CD14-positive monocyte (primary cell): Measurements from ENCODE around the gene TCHP. TPM values are rescaled to one million over a fixed set of nuclear protein-coding genes. Genes with fewer than 3 reads are reported as not detected.

Experiments
- DNase-seq, 3 donors: peaks; one replicate each; pipeline ENCODE4 v3.0.0-alpha.2; 2011 to 2022
- H2AFZ ChIP-seq: 2 replicates; pipeline ENCODE4 v1.6.0; 2012; ENCODE audit warnings: mild to moderate bottlenecking, low read depth, low read length, inconsistent platforms; ENCODE audit not compliant: insufficient read depth, poor library complexity, severe bottlenecking
- H3K27ac ChIP-seq, 2 donors: 1 replicate in 1 of 2; 2 replicates in 1 of 2; pipeline ENCODE4 v1.5.1; 2012 to 2013; ENCODE audit warnings: low read length in 2 of 2, control low read depth in 1 of 2, inconsistent platforms in 1 of 2, low read depth in 1 of 2, mild to moderate bottlenecking in 1 of 2
- H3K27me3 ChIP-seq, 2 donors: one replicate each; pipeline versions ENCODE4 v1.6.0 to v1.6.1; 2011 to 2013; ENCODE audit warnings: low read length in 2 of 2; ENCODE audit not compliant: control insufficient read depth in 2 of 2, insufficient read depth in 2 of 2
- H3K36me3 ChIP-seq, 2 donors: replicated peaks in 1 of 2; 1 replicate in 1 of 2; 2 replicates in 1 of 2; pipeline versions ENCODE4 v1.5.1 to v1.6.1; 2012 to 2013; ENCODE audit warnings: low read length in 2 of 2, control low read depth in 1 of 2, inconsistent platforms in 1 of 2, mild to moderate bottlenecking in 1 of 2; ENCODE audit not compliant: insufficient read depth in 2 of 2, control insufficient read depth in 1 of 2
- H3K4me1 ChIP-seq, 2 donors: 1 replicate in 1 of 2; 2 replicates in 1 of 2; pipeline versions ENCODE4 v1.5.1 to v1.6.1; 2012 to 2013; ENCODE audit warnings: low read length in 2 of 2, control low read depth in 1 of 2, inconsistent platforms in 1 of 2, mild to moderate bottlenecking in 1 of 2, moderate library complexity in 1 of 2; ENCODE audit not compliant: insufficient read depth in 2 of 2, control insufficient read depth in 1 of 2
- H3K4me2 ChIP-seq: replicated peaks from 2 replicates; pipeline ENCODE3; 2012; ENCODE audit warnings: low read length, moderate library complexity, mild to moderate bottlenecking; ENCODE audit not compliant: poor library complexity, severe bottlenecking; ENCODE audit errors: extremely low read depth
- H3K4me3 ChIP-seq, 3 experiments: fragments of 200-600 bp in 1 of 3; sonication (generic) in 1 of 3; replicated peaks in 1 of 3; 1 replicate in 2 of 3; 2 replicates in 1 of 3; pipeline ENCODE4 v1.5.1; 2011 to 2013; ENCODE audit warnings: low read length in 3 of 3, mild to moderate bottlenecking in 3 of 3, control low read depth in 2 of 3, low read depth in 2 of 3, inconsistent platforms in 1 of 3, moderate library complexity in 1 of 3
- H3K79me2 ChIP-seq: 2 replicates; pipeline ENCODE4 v1.6.0; 2012; ENCODE audit warnings: mild to moderate bottlenecking, control low read depth, inconsistent platforms, low read length, moderate library complexity; ENCODE audit not compliant: insufficient read depth
- H3K9ac ChIP-seq: 2 replicates; pipeline ENCODE4 v1.6.0; 2017; ENCODE audit warnings: low read length, mild to moderate bottlenecking; ENCODE audit not compliant: insufficient read depth, poor library complexity, severe bottlenecking
- H3K9me3 ChIP-seq, 2 donors: replicated peaks in 1 of 2; 1 replicate in 1 of 2; 2 replicates in 1 of 2; pipeline versions ENCODE4 v1.5.1 to v1.6.1; 2012 to 2013; ENCODE audit warnings: low read length in 2 of 2, control low read depth in 1 of 2; ENCODE audit not compliant: control insufficient read depth in 1 of 2, insufficient read depth in 1 of 2
- H4K20me1 ChIP-seq: 2 replicates; pipeline ENCODE4 v1.6.0; 2012; ENCODE audit warnings: mild to moderate bottlenecking, low read length, control low read depth, moderate library complexity; ENCODE audit not compliant: insufficient read depth
- H3K27ac Mint-ChIP-seq, 7 donors: one replicate each; pipeline ENCODE4 v1.8.0; 2020; ENCODE audit warnings: mild to moderate bottlenecking in 7 of 7, mixed read lengths in 7 of 7, moderate library complexity in 6 of 7, inconsistent platforms in 2 of 7
- H3K27me3 Mint-ChIP-seq, 3 donors: one replicate each; pipeline ENCODE4 v1.8.0; 2021 to 2022; ENCODE audit warnings: low read depth in 3 of 3, mild to moderate bottlenecking in 3 of 3, mixed read lengths in 3 of 3, moderate library complexity in 3 of 3, inconsistent platforms in 1 of 3
- H3K36me3 Mint-ChIP-seq, 2 donors: one replicate each; pipeline ENCODE4 v1.8.0; 2020; ENCODE audit warnings: mixed read lengths in 2 of 2, inconsistent platforms in 1 of 2, mild to moderate bottlenecking in 1 of 2
- H3K4me1 Mint-ChIP-seq: one replicate; pipeline ENCODE4 v1.8.0; 2020; ENCODE audit warnings: mild to moderate bottlenecking, mixed read lengths
- H3K4me3 Mint-ChIP-seq, 2 donors: one replicate each; pipeline ENCODE4 v1.8.0; 2020; ENCODE audit warnings: mild to moderate bottlenecking in 2 of 2, mixed read lengths in 2 of 2, moderate library complexity in 1 of 2
- H3K9me3 Mint-ChIP-seq, 7 donors: one replicate each; pipeline ENCODE4 v1.8.0; 2020 to 2022; ENCODE audit warnings: mixed read lengths in 7 of 7, mild to moderate bottlenecking in 6 of 7, moderate library complexity in 6 of 7, inconsistent platforms in 2 of 7
- CTCF ChIP-seq: fragments of 200-600 bp; IDR thresholded peaks from one replicate; pipeline ENCODE4 v1.8.0; 2022; ENCODE audit warnings: antibody characterized with exemption, mild to moderate bottlenecking
- WGBS: methylation state at CpG from one replicate; pipeline ENCODE4 v1.1.5; 2013; ENCODE audit warnings: missing lambda C conversion rate; ENCODE audit not compliant: insufficient coverage; 5-methylcytosine and 5-hydroxymethylcytosine counted together
- intact Hi-C, 2 donors: fragments of 100-400 bp; cut with micrococcal nuclease; formaldehyde crosslinking; loops; one replicate each; pipeline versions ENCODE4 v1.15.0 to v1.15.1; 2023
- polyA plus RNA-seq, 3 donors: library from polyadenylated mRNA; depleted of rRNA in 1 of 3; unstranded in 2 of 3; stranded (reverse) in 1 of 3; fragments of 300-500 nt in 2 of 3; fragments of >200 nt in 1 of 3; fragmentation: Illumina TruSeq in 2 of 3; gene quantifications; 1 replicate in 2 of 3; 2 replicates in 1 of 3; pipeline ENCODE4 v1.2.3, GENCODE V29; 2012 to 2021

Gene TCHP
- polyA plus RNA-seq, 3 donors = 2.6 to 24.5 (median 7.3) TPM

DNA sequence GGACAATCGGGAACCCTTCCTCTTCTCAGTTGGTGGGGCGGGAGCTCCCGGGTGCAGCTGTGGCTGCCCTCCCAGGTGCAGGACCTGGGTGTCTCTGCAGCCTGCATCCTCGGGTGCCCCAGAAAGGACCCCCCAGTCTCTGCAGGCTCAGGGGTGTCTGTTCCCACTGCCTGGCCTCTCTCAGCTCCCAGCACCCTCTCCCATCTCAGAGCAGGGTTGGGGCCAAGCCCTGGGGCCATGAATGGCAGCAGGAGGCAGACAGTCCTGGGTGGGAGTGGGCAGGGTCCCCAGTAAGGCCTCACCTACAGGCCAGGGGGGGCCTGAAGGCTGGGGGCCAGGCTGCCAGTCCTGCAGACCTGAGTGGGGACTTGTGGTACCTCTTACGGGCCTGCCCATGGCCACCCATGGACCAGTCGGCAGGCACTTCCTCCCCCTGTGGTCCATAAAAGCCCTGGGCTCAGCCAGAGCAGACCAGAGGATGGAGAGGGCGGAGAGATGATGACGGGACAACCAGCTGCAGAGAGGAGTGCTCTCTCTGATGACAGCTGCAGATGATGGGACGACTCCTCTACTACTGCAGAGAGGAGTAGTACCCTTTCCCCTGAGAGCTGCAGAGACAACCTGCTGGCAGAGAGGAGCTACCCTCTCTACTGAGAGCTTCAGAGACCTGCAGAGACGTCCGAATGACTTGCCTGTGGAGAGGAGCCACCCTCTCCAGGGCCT, 26.6 kb downstream of the TCHP start:
- 91% methylated on average over 7 of the region's 11 CpGs for WGBS
- H3K4me3 Mint-ChIP-seq = no peak overlapping the region

GRCh38 chr12:109927622-109928021, 27.5 kb downstream of the TCHP start:
- Histone ChIP-seq H3K9me3 (no peaks in the 10 kb centered on the region), H3K36me3 (peaks cover 72 to 95% of the 10 kb centered on the region in 2 donors), H3K79me2 (no peaks in the 10 kb centered on the region), H3K4me2 (no peak overlapping the region), H3K9ac (no peak overlapping the region), H3K4me1 (no peaks in the 10 kb centered on the region), H3K27ac (no peak overlapping the region), H3K4me3 (no peak overlapping the region), H3K27me3 (no peaks in the 10 kb centered on the region), H4K20me1 (peaks cover 14% of the 10 kb centered on the region), H2AFZ (no peak overlapping the region)
- Mint-ChIP-seq H3K9me3 (no peaks in the 10 kb centered on the region), H3K4me1 (no peaks in the 10 kb centered on the region), H3K4me3 (no peak overlapping the region), H3K36me3 (peaks cover 59 to 91% of the 10 kb centered on the region in 2 donors), H3K27me3 (no peaks in the 10 kb centered on the region), H3K27ac (peak overlapping the region in 2 of 7 donors; percentile 59 to 62)
- WGBS = 96% methylated on average over 4 of the region's 8 CpGs
- intact Hi-C loops = loop anchor here (2.0 to 5.0 kb wide), 2 partner anchors 73 to 75 kb away; no protein-coding TSS in a partner anchor
- peak; percentile 25 to 42 (median 36) for DNase-seq
- TF ChIP-seq CTCF = peak; percentile 67

More for the DNA sequence above, 26.6 kb downstream of the TCHP start:
- H3K9me3 Mint-ChIP-seq = no peaks in the 10 kb centered on the region
- H3K4me1 ChIP-seq = no peaks in the 10 kb centered on the region
- peaks cover 68 to 95% of the 10 kb centered on the region in 2 donors for H3K36me3 ChIP-seq
- peaks cover 21% of the 10 kb centered on the region for H4K20me1 ChIP-seq
- no peak overlapping the region for H2AFZ ChIP-seq
- H3K79me2 ChIP-seq = no peaks in the 10 kb centered on the region
- peak overlapping the region in 2 of 7 donors; percentile 3 to 46 for H3K27ac Mint-ChIP-seq
- H3K4me2 ChIP-seq = no peak overlapping the region
- no peak overlapping the region for H3K9ac ChIP-seq
- no peak for TF ChIP-seq CTCF
- peaks cover 52 to 87% of the 10 kb centered on the region in 2 donors for H3K36me3 Mint-ChIP-seq
- H3K27me3 Mint-ChIP-seq = no peaks in the 10 kb centered on the region
- H3K4me3 ChIP-seq = no peak overlapping the region
- H3K4me1 Mint-ChIP-seq = no peaks in the 10 kb centered on the region
- no peaks in the 10 kb centered on the region for H3K27me3 ChIP-seq
- no peak overlapping the region for H3K27ac ChIP-seq
- intact Hi-C loops = loop anchor here (2.0 to 5.0 kb wide), 2 partner anchors 72 to 74 kb away; no protein-coding TSS in a partner anchor
- no peaks in the 10 kb centered on the region for H3K9me3 ChIP-seq
- DNase-seq = no peak
